Gastroesophageal sphincter (tissue), 4 donors: ENCODE measurements around the gene CSF3. TPM values are rescaled to one million over a fixed set of nuclear protein-coding genes. Genes with fewer than 3 reads are reported as not detected.
"Not testable (repeated sequence)": the region's sequence is repeated elsewhere in the genome, so short reads cannot be mapped to it uniquely, and the experiment has no call there.

Experiments
- ATAC-seq: fragments of 150-250 bp; one replicate; pipeline ENCODE4 v1.9.1; 2016; ENCODE audit warnings: mild to moderate bottlenecking, moderate library complexity
- H3K27ac ChIP-seq, 4 donors: fragments of 200-600 bp; sonication (generic) in 3 of 4; 1 replicate in 3 of 4; 2 replicates in 1 of 4; pipeline ENCODE4 v1.5.1; 2016 to 2019
- H3K27me3 ChIP-seq: fragments of 200-600 bp; sonication (generic); one replicate; pipeline ENCODE4 v1.5.1; 2019
- H3K36me3 ChIP-seq, 2 donors: fragments of 200-600 bp; sonication (generic); one replicate each; pipeline ENCODE4 v1.5.1; 2019; ENCODE audit warnings: control low read depth in 1 of 2
- H3K4me1 ChIP-seq, 3 donors: fragments of 200-600 bp; sonication (generic); 1 replicate in 2 of 3; 2 replicates in 1 of 3; pipeline ENCODE4 v1.5.1; 2016 to 2019; ENCODE audit warnings: control low read depth in 2 of 3
- H3K4me3 ChIP-seq, 2 donors: fragments of 200-600 bp; sonication (generic); one replicate each; pipeline ENCODE4 v1.5.1; 2019; ENCODE audit warnings: mild to moderate bottlenecking in 1 of 2, moderate library complexity in 1 of 2
- H3K9me3 ChIP-seq, 3 donors: fragments of 200-600 bp; sonication (generic); one replicate each; pipeline ENCODE4 v1.5.1; 2017 to 2019; ENCODE audit warnings: control low read depth in 2 of 3
- EP300 ChIP-seq: sonication (generic); formaldehyde crosslinking; IDR thresholded peaks from one replicate; pipeline ENCODE4 v1.6.1; 2017; ENCODE audit warnings: antibody characterized with exemption, mild to moderate bottlenecking
- POLR2A ChIP-seq, 2 donors: fragments of 450-650 bp; IDR thresholded peaks; one replicate each; pipeline ENCODE4 v1.6.1; 2017; ENCODE audit warnings: antibody characterized with exemption in 2 of 2, mild to moderate bottlenecking in 2 of 2, moderate library complexity in 1 of 2
- POLR2AphosphoS5 ChIP-seq: sonication (generic); formaldehyde crosslinking; IDR thresholded peaks from one replicate; pipeline ENCODE4 v1.6.1; 2017; ENCODE audit warnings: antibody characterized with exemption
- WGBS, 2 donors: methylation state at CpG; one replicate each; pipeline ENCODE4 v1.1.5; 2018; ENCODE audit warnings: low coverage in 1 of 2; 5-methylcytosine and 5-hydroxymethylcytosine counted together
- total RNA-seq, 4 donors: library from RNA; depleted of rRNA; stranded (reverse); fragments of >200 nt; gene quantifications; one replicate each; pipeline ENCODE4 v1.1.0, GENCODE V29; 2016
- TF ChIP-seq, protein P1 (sequence below), 4 experiments: fragments of 200-600 bp in 2 of 4; fragments of 450-650 bp in 2 of 4; sonication (generic) in 1 of 4; IDR thresholded peaks; one replicate each; pipeline ENCODE4 v1.5.1; 2017 to 2019; ENCODE audit warnings: antibody characterized with exemption in 4 of 4, mild to moderate bottlenecking in 2 of 4, moderate library complexity in 2 of 4

The CSF3 gene
- total RNA-seq, 4 donors from 2014 or later: 9.3 TPM; not detected in 3

DNA sequence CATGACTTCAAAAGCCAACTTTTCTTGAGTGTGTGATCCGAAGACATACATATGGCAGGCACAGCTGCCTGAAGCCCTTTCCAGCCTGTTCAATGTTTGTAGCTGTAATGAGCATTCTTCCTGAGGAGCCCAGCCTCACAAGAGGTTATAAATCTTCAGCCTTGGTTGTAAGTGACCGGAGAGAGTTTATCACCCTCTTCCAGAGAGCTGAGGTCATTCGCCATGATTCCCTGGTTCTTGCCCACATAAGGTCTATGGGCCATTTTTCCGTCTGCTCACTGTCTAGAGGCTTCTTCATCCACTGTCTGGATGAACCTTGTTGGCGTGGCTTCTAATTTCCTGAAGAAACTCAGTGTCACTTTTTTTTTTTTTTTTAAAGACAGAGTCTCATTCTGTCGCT, 9.7 kb upstream of the CSF3 start:
- no peak for TF ChIP-seq POLR2A (IDR thresholded peaks at IDR 0.05)
- no peak for TF ChIP-seq EP300
- TF ChIP-seq, protein P1, sequence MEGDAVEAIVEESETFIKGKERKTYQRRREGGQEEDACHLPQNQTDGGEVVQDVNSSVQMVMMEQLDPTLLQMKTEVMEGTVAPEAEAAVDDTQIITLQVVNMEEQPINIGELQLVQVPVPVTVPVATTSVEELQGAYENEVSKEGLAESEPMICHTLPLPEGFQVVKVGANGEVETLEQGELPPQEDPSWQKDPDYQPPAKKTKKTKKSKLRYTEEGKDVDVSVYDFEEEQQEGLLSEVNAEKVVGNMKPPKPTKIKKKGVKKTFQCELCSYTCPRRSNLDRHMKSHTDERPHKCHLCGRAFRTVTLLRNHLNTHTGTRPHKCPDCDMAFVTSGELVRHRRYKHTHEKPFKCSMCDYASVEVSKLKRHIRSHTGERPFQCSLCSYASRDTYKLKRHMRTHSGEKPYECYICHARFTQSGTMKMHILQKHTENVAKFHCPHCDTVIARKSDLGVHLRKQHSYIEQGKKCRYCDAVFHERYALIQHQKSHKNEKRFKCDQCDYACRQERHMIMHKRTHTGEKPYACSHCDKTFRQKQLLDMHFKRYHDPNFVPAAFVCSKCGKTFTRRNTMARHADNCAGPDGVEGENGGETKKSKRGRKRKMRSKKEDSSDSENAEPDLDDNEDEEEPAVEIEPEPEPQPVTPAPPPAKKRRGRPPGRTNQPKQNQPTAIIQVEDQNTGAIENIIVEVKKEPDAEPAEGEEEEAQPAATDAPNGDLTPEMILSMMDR (IDR thresholded peaks at IDR 0.05): no peak
- no peak for TF ChIP-seq POLR2AphosphoS5
- Histone ChIP-seq H3K27me3 (no peaks in the 10 kb centered on the region), H3K9me3 (no peaks in the 10 kb centered on the region), H3K4me1 (no peaks in the 10 kb centered on the region), H3K36me3 (no peaks in the 10 kb centered on the region), H3K4me3 (no peak overlapping the region), H3K27ac (no peak overlapping the region)
- ATAC-seq: no peak
- 74 to 76% methylated on average over 4 to 6 of the region's 6 CpGs for WGBS, 2 donors

DNA sequence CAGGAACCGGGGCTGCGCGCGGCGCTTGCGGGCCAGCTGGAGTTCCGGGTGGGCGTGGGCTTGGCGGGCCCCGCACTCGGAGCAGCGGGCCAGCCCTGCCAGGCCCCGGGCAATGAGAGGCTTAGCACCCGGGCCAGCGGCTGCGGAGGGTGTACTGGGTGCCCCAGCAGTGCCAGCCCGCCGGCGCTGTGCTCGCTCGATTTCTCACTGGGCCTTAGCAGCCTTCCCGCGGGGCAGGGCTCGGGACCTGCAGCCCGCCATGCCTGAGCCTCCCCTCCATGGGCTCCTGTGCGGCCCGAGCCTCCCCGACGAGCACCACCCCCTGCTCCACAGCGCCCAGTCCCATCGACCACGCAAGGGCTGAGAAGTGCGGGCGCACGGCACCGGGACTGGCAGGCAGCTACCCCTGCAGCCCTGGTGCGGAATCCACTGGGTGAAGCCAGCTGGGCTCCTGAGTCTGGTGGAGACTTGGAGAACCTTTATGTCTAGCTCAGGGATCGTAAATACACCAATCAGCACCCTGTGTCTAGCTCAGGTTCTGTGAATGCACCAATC, 4.2 kb upstream of the CSF3 start:
- not testable (repeated sequence) for H3K36me3 ChIP-seq, H3K4me3 ChIP-seq, ATAC-seq, H3K27me3 ChIP-seq, H3K9me3 ChIP-seq, H3K27ac ChIP-seq
- peaks cover 0 to 25% (median 6%) of the 10 kb centered on the region in 3 donors for H3K4me1 ChIP-seq
- WGBS, 2 donors: 100% methylated on average over 1 of the region's 38 CpGs; no CpG with 5 or more reads in 1 of the 2 donors

DNA sequence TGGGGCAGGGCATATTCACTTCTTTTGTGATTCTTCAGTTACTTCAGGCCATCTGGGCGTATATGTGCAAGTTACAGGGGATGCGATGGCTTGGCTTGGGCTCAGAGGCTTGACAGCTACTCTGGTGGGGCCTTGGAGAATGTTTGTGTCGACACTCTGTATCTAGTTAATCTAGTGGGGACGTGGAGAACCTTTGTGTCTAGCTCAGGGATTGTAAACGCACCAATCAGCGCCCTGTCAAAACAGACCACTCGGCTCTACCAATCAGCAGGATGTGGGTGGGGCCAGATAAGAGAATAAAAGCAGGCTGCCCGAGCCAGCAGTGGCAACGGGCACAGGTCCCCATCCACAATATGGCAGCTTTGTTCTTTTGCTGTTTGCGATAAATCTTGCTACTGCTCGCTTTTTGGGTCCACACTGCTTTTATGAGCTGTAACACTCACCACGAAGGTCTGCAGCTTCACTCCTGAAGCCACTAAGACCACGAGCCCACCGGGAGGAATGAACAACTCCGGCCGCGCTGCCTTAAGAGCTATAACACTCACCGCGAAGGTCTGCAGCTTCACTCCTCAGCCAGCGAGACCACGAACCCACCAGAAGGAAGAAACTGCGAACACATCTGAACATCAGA, 3.1 kb upstream of the CSF3 start:
- H3K27me3 ChIP-seq, H3K36me3 ChIP-seq, ATAC-seq, H3K4me3 ChIP-seq, H3K9me3 ChIP-seq, H3K27ac ChIP-seq: not testable (repeated sequence)
- peaks cover 0 to 31% (median 6%) of the 10 kb centered on the region in 3 donors for H3K4me1 ChIP-seq
- 84 to 95% methylated on average over 10 of the region's 22 CpGs for WGBS, 2 donors

DNA sequence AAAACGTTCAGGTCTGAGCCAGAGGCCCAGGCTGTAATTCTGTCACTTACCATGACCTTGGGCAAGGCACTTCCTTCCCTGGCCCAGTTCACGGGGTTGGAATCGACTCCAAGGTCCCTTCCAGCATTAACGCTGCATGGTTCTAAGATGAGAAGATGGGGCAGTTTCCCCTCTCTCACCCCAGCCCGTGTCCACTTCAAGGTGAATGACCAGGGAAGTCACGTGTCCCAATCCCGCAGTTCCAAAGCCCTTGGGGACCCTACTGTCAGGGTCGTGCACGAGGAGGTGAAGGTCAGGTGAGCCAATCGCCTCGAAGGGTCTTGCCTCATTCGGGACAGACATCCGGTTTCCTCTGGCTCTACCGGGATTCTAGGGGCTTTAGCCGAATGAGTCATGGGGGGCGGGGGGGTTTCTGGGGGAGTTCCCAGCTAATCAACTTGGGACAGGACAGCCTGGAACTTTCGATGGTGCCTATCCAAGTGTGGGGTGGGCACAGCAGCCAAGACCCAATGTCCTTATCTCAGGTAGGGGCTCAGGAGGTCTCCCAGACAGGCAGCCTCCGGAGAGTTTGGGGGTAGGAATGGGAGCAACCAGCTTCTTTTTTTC, 762 bp upstream of the CSF3 start:
- TF ChIP-seq POLR2A (IDR thresholded peaks at IDR 0.05): no peak
- TF ChIP-seq POLR2AphosphoS5: peak; percentile 32
- WGBS, 2 donors: 45% methylated on average over 6 of the region's 18 CpGs; no CpG with 5 or more reads in 1 of the 2 donors
- peak overlapping the region in 3 of 4 donors; percentile 57 to 66 (median 61) for H3K27ac ChIP-seq

DNA sequence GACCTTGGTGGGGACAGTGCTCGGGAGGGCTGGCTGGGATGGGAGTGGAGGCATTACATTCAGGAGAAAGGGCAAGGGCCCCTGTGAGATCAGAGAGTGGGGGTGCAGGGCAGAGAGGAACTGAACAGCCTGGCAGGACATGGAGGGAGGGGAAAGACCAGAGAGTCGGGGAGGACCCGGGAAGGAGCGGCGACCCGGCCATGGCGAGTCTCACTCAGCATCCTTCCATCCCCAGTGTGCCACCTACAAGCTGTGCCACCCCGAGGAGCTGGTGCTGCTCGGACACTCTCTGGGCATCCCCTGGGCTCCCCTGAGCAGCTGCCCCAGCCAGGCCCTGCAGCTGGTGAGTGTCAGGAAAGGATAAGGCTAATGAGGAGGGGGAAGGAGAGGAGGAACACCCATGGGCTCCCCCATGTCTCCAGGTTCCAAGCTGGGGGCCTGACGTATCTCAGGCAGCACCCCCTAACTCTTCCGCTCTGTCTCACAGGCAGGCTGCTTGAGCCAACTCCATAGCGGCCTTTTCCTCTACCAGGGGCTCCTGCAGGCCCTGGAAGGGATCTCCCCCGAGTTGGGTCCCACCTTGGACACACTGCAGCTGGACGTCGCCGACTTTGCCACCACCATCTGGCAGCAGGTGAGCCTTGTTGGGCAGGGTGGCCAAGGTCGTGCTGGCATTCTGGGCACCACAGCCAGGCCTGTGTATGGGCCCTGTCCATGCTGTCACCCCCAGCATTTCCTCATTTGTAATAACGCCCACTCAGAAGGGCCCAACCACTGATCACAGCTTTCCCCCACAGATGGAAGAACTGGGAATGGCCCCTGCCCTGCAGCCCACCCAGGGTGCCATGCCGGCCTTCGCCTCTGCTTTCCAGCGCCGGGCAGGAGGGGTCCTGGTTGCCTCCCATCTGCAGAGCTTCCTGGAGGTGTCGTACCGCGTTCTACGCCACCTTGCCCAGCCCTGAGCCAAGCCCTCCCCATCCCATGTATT, 1.1 kb downstream of the CSF3 start:
- Histone ChIP-seq H3K36me3 (peaks cover 0 to 19% of the 10 kb centered on the region in 2 donors), H3K4me1 (peaks cover 0 to 72% (median 32%) of the 10 kb centered on the region in 3 donors), H3K9me3 (no peaks in the 10 kb centered on the region), H3K27ac (peak overlapping the region in 2 of 4 donors; percentile 66 to 74), H3K4me3 (no peak overlapping the region), H3K27me3 (no peaks in the 10 kb centered on the region)
- 76 to 77% methylated on average over 6 to 13 of the region's 26 CpGs for WGBS, 2 donors
- no peak for TF ChIP-seq EP300
- TF ChIP-seq POLR2AphosphoS5: no peak
- no peak for TF ChIP-seq POLR2A (IDR thresholded peaks at IDR 0.05)
- TF ChIP-seq, protein P1 (IDR thresholded peaks at IDR 0.05): no peak
- ATAC-seq: no peak

More for the DNA sequence above, 762 bp upstream of the CSF3 start:
- ATAC-seq: peak; percentile 23
- Histone ChIP-seq H3K4me3 (no peak overlapping the region), H3K27me3 (no peaks in the 10 kb centered on the region), H3K4me1 (peaks cover 0 to 54% (median 27%) of the 10 kb centered on the region in 3 donors), H3K36me3 (peaks cover 0 to 3% of the 10 kb centered on the region in 2 donors), H3K9me3 (no peaks in the 10 kb centered on the region)
